ENCODE measurements around the gene MGAT4A. TPM values are rescaled to one million over a fixed set of nuclear protein-coding genes. Genes with fewer than 3 reads are reported as not detected.

The MGAT4A gene
- polyA plus RNA-seq, 2 of the 4 experiments (the other 2 are of a cell fraction), result 0.61 to 2.6 TPM

DNA sequence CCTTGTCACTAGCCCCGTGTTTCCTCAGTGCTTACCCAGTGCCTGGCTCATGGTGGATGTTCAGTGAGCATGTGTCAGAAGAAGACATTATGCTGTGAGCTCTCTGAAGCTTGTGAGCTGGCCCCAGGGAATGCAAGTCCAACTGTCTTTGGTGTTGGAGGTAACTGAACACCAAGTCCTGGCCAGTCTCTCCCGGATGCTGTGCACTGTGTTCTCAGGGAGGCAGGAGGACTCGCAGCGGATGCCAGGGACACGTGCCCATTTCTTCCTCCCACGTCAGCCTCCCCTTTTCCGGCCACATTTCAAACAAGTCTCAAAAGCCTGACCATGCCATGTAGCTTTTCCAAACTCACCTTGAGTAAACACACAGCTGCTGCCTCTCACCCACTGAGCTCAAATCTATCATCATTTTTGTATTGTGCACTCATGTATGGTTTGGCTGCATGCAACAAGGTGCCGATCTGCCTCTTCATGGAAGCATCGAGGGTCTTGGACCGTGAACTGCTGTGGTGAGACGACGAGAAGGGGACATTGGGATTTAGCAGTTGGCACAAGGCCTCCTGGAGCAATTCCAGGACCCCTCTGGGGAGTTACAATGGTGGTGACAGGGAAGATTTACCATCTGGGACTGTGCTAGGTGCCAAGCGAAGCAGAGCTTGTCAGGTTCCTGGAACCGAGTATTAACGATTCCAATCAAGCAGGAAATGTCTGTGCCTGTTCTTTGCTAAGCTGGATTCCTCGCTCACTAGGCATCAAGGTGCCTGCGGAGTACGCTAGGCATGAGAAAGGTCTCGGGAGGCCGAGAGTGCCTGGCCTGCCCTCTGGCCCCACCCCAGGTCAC lies 44.4 kb upstream of the MGAT4A start:
- ATAC-seq (no peak), FAIRE-seq (no peak), DNase-seq (ENCODE audit: low read depth in 1 of 2, low spot score in 1 of 2) (no peak)
- WGBS (ENCODE audit: missing lambda C conversion rate), result 65% methylated on average over 19 of the region's 20 CpGs
- H3K4me2 ChIP-seq, result no peak overlapping the region
- H3K4me3 ChIP-seq, result no peak overlapping the region
- no peak overlapping the region for H3K27ac ChIP-seq
- H3K9me3 ChIP-seq, result peaks cover under 1% of the 10 kb centered on the region; the same call in 1 of the 3 replicates
- H3K4me1 ChIP-seq, result no peaks in the 10 kb centered on the region
- TF ChIP-seq HEYL (CRISPR knock-in tag; IDR thresholded peaks at IDR 0.05) (no peak), MAZ (IDR thresholded peaks at IDR 0.05; ENCODE audit: borderline replicate concordance, low read depth, low read length) (no peak), TP53 (CRISPR knock-in tag; IDR thresholded peaks at IDR 0.05) (no peak), EHMT2 (IDR thresholded peaks at IDR 0.05; ENCODE audit: low read depth) (no peak)
- CTCF ChIA-PET, result interaction anchor here (1.2 to 1.3 kb wide), 2 partner anchors 11 to 30 kb away, joined by 3 read pairs; no protein-coding TSS in a partner anchor
- POLR2A ChIA-PET, result no interaction called here

DNA sequence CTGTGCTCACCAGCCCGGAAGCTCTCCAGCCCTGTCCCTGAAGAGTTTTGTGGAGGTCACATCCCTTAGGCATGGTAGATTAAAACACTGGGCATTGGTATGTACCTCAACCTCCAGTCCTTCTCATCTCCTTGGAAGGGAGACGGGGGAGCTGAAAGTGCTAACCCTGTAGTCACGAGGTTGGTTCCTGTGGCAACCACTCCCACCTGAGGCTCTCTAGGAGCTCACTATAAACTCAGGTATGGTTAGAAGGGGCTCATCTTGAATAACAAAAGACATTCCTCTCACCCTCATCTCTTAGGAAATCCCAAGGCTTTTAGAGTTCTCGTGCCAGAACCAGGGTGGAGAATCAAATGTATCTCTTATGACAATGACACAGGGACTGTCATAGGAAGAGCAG lies 43.0 kb upstream of the MGAT4A start:
- no peak for DNase-seq (ENCODE audit: low read depth in 1 of 2, low spot score in 1 of 2)
- 76% methylated on average over 4 of the region's 4 CpGs for WGBS (ENCODE audit: missing lambda C conversion rate)
- no peak overlapping the region for H3K4me3 ChIP-seq
- ATAC-seq, result no peak
- ChIA-PET CTCF (interaction anchor here (1.3 kb wide), 1 partner anchor 32 kb away, joined by 3 read pairs; no protein-coding TSS in a partner anchor), POLR2A (no interaction called here)
- FAIRE-seq, result no peak
- H3K9me3 ChIP-seq, result no peaks in the 10 kb centered on the region
- peaks cover 5% of the 10 kb centered on the region; the same call in 2 of the 3 replicates for H3K4me1 ChIP-seq
- TF ChIP-seq HDAC2 (IDR thresholded peaks at IDR 0.05) (no peak), HEYL (CRISPR knock-in tag; IDR thresholded peaks at IDR 0.05) (no peak), KDM1A (IDR thresholded peaks at IDR 0.05; ENCODE audit: low read depth) (no peak), POLR2AphosphoS2 (conservative IDR thresholded peaks at IDR 0.05; ENCODE audit: low read length) (no peak), NR3C1 (IDR thresholded peaks at IDR 0.05) (no peak), RNF2 (IDR thresholded peaks at IDR 0.05; ENCODE audit: borderline replicate concordance, low read depth) (no peak), RCOR1 (IDR thresholded peaks at IDR 0.05; ENCODE audit: low read depth, low read length) (no peak), CHD2 (IDR thresholded peaks at IDR 0.05; ENCODE audit: low read length, partially characterized antibody) (no peak), ZC3H11A (IDR thresholded peaks at IDR 0.05) (no peak), RAD21 (conservative IDR thresholded peaks at IDR 0.05 in 1 of 2, IDR thresholded peaks at IDR 0.05 in 1 of 2) (no peak), TP53 (CRISPR knock-in tag; IDR thresholded peaks at IDR 0.05) (no peak)
- TF ChIP-seq, protein P1, sequence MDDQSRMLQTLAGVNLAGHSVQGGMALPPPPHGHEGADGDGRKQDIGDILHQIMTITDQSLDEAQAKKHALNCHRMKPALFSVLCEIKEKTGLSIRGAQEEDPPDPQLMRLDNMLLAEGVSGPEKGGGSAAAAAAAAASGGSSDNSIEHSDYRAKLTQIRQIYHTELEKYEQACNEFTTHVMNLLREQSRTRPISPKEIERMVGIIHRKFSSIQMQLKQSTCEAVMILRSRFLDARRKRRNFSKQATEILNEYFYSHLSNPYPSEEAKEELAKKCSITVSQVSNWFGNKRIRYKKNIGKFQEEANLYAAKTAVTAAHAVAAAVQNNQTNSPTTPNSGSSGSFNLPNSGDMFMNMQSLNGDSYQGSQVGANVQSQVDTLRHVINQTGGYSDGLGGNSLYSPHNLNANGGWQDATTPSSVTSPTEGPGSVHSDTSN (IDR thresholded peaks at IDR 0.05), result no peak
- TF ChIP-seq, protein P2, sequence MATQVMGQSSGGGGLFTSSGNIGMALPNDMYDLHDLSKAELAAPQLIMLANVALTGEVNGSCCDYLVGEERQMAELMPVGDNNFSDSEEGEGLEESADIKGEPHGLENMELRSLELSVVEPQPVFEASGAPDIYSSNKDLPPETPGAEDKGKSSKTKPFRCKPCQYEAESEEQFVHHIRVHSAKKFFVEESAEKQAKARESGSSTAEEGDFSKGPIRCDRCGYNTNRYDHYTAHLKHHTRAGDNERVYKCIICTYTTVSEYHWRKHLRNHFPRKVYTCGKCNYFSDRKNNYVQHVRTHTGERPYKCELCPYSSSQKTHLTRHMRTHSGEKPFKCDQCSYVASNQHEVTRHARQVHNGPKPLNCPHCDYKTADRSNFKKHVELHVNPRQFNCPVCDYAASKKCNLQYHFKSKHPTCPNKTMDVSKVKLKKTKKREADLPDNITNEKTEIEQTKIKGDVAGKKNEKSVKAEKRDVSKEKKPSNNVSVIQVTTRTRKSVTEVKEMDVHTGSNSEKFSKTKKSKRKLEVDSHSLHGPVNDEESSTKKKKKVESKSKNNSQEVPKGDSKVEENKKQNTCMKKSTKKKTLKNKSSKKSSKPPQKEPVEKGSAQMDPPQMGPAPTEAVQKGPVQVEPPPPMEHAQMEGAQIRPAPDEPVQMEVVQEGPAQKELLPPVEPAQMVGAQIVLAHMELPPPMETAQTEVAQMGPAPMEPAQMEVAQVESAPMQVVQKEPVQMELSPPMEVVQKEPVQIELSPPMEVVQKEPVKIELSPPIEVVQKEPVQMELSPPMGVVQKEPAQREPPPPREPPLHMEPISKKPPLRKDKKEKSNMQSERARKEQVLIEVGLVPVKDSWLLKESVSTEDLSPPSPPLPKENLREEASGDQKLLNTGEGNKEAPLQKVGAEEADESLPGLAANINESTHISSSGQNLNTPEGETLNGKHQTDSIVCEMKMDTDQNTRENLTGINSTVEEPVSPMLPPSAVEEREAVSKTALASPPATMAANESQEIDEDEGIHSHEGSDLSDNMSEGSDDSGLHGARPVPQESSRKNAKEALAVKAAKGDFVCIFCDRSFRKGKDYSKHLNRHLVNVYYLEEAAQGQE (IDR thresholded peaks at IDR 0.05), result no peak
- no peak overlapping the region for H3K27ac ChIP-seq
- no peak overlapping the region for H3K4me2 ChIP-seq

DNA sequence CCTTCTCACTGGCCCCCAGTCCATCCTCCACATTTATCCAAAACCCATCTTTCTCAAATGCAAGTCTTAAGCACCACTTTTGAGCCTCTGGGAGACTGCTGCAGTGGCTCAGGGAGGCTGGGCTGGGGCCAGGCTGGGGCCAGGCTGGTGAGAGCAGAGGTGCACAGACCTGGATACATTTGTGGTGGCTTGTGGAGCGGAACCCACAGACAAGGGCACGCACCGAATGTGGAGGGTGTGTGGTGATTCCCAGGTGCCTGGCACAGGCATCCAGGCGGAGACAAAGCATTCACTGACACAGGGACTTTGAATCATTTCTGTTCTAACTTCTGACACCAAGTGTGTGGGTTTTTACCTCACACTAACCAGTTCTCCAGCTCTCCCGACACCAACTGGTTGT lies 42.2 kb upstream of the MGAT4A start:
- ChIA-PET POLR2A (no interaction called here), CTCF (no interaction called here)
- no peaks in the 10 kb centered on the region for H3K9me3 ChIP-seq
- H3K27ac ChIP-seq, result no peak overlapping the region
- no peak for DNase-seq (ENCODE audit: low read depth in 1 of 2, low spot score in 1 of 2)
- no peak overlapping the region for H3K4me2 ChIP-seq
- H3K4me3 ChIP-seq, result no peak overlapping the region
- FAIRE-seq, result no peak
- no peak for ATAC-seq
- WGBS (ENCODE audit: missing lambda C conversion rate), result 87% methylated on average over 5 of the region's 5 CpGs
- H3K4me1 ChIP-seq, result peaks cover 11% of the 10 kb centered on the region; the same call in 2 of the 3 replicates
- no peak for TF ChIP-seq TP53 (CRISPR knock-in tag; IDR thresholded peaks at IDR 0.05)
- no peak for TF ChIP-seq ZNF302 (CRISPR knock-in tag; IDR thresholded peaks at IDR 0.05)
- TF ChIP-seq RAD21 (conservative IDR thresholded peaks at IDR 0.05 in 1 of 2, IDR thresholded peaks at IDR 0.05 in 1 of 2), result no peak
- TF ChIP-seq CHD4 (IDR thresholded peaks at IDR 0.05; ENCODE audit: borderline replicate concordance), result no peak
- TF ChIP-seq, protein P3, sequence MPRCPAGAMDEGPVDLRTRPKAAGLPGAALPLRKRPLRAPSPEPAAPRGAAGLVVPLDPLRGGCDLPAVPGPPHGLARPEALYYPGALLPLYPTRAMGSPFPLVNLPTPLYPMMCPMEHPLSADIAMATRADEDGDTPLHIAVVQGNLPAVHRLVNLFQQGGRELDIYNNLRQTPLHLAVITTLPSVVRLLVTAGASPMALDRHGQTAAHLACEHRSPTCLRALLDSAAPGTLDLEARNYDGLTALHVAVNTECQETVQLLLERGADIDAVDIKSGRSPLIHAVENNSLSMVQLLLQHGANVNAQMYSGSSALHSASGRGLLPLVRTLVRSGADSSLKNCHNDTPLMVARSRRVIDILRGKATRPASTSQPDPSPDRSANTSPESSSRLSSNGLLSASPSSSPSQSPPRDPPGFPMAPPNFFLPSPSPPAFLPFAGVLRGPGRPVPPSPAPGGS (IDR thresholded peaks at IDR 0.05), result no peak
- no peak for TF ChIP-seq GATA3 (IDR thresholded peaks at IDR 0.05; ENCODE audit: borderline replicate concordance)
- TF ChIP-seq EP300 (IDR thresholded peaks at IDR 0.05), result no peak
- no peak for TF ChIP-seq JUNB (IDR thresholded peaks at IDR 0.05)
- TF ChIP-seq CBX8 (IDR thresholded peaks at IDR 0.05), result no peak
- TF ChIP-seq, protein P1 (IDR thresholded peaks at IDR 0.05), result no peak
- TF ChIP-seq ZC3H11A (IDR thresholded peaks at IDR 0.05), result no peak
- TF ChIP-seq, protein P4, sequence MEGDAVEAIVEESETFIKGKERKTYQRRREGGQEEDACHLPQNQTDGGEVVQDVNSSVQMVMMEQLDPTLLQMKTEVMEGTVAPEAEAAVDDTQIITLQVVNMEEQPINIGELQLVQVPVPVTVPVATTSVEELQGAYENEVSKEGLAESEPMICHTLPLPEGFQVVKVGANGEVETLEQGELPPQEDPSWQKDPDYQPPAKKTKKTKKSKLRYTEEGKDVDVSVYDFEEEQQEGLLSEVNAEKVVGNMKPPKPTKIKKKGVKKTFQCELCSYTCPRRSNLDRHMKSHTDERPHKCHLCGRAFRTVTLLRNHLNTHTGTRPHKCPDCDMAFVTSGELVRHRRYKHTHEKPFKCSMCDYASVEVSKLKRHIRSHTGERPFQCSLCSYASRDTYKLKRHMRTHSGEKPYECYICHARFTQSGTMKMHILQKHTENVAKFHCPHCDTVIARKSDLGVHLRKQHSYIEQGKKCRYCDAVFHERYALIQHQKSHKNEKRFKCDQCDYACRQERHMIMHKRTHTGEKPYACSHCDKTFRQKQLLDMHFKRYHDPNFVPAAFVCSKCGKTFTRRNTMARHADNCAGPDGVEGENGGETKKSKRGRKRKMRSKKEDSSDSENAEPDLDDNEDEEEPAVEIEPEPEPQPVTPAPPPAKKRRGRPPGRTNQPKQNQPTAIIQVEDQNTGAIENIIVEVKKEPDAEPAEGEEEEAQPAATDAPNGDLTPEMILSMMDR (IDR thresholded peaks at IDR 0.05), result no peak
- no peak for TF ChIP-seq TFCP2L1 (CRISPR knock-in tag; IDR thresholded peaks at IDR 0.05)

Measured in A549 (cell line).